Activated T-helper 1 cell treated with anti-CD3 and anti-CD28 coated beads, Interleukin-12 subunit alpha, Interleukin-12 subunit beta, Interleukin-2, Interleukin-4 antibody, amounts not matched to agents 30 ng/mL and 10 ng/mL and 1 ng/mL, durations not matched to agents 14 hours and 24 hours and 36 hours (primary cell): ENCODE data around the gene GPC2. TPM values are rescaled to one million over a fixed set of nuclear protein-coding genes. Genes with fewer than 3 reads are reported as not detected.
"Not testable (repeated sequence)": the region's sequence is repeated elsewhere in the genome, so short reads cannot be mapped to it uniquely, and the experiment has no call there.

Experiments used
- DNase-seq: peaks from one replicate; pipeline ENCODE4 v3.0.0; 2021; ENCODE audit warnings: low spot score
- H3K27ac Mint-ChIP-seq: one replicate; pipeline ENCODE4 v1.8.0; 2021; ENCODE audit warnings: mild to moderate bottlenecking, mixed read lengths
- H3K27me3 Mint-ChIP-seq: one replicate; pipeline ENCODE4 v1.8.0; 2022; ENCODE audit warnings: mild to moderate bottlenecking, moderate library complexity, mixed read lengths; ENCODE audit not compliant: insufficient read depth
- H3K36me3 Mint-ChIP-seq: one replicate; pipeline ENCODE4 v1.8.0; 2021; ENCODE audit warnings: low read depth, mixed read lengths
- H3K4me1 Mint-ChIP-seq: one replicate; pipeline ENCODE4 v1.8.0; 2021; ENCODE audit warnings: low read depth, mixed read lengths
- H3K4me3 Mint-ChIP-seq: one replicate; pipeline ENCODE4 v1.8.0; 2021; ENCODE audit warnings: mild to moderate bottlenecking, moderate library complexity, mixed read lengths
- H3K9me3 Mint-ChIP-seq: one replicate; pipeline ENCODE4 v1.8.0; 2021; ENCODE audit warnings: mixed read lengths
- intact Hi-C: fragments of 100-400 bp; cut with micrococcal nuclease; formaldehyde crosslinking; loops from one replicate; pipeline ENCODE4 v1.15.1; 2024
- total RNA-seq: library from RNA; stranded (reverse); gene quantifications from 2 replicates; pipeline ENCODE4 v1.2.3, GENCODE V29; 2022

Gene GPC2
- total RNA-seq, 1 donor from 2014 or later, result 4.8 TPM

- H3K27ac Mint-ChIP-seq, result no peak overlapping the region
- intact Hi-C loops, result no loop called here
- no peak overlapping the region for H3K4me3 Mint-ChIP-seq
- H3K36me3 Mint-ChIP-seq, result peaks cover 2% of the 10 kb centered on the region
- DNase-seq, result no peak
- peaks cover 29% of the 10 kb centered on the region for H3K4me1 Mint-ChIP-seq
- no peaks in the 10 kb centered on the region for H3K27me3 Mint-ChIP-seq
- no peaks in the 10 kb centered on the region for H3K9me3 Mint-ChIP-seq
Measured at GRCh38 chr7:100192969-100193368, 15.8 kb upstream of the GPC2 start.

- intact Hi-C loops, DNase-seq, H3K36me3 Mint-ChIP-seq, H3K4me3 Mint-ChIP-seq, H3K27me3 Mint-ChIP-seq, H3K9me3 Mint-ChIP-seq, H3K27ac Mint-ChIP-seq: not testable (repeated sequence)
- H3K4me1 Mint-ChIP-seq, result peaks cover 29% of the 10 kb centered on the region
Measured at GRCh38 chr7:100192281-100192862, 15.2 kb upstream of the GPC2 start.

- Mint-ChIP-seq H3K4me1 (peaks cover 29% of the 10 kb centered on the region), H3K4me3 (no peak overlapping the region), H3K36me3 (peaks cover 2% of the 10 kb centered on the region), H3K27ac (no peak overlapping the region), H3K9me3 (no peaks in the 10 kb centered on the region), H3K27me3 (no peaks in the 10 kb centered on the region)
- no peak for DNase-seq
- intact Hi-C loops, result loop anchor here (2.0 kb wide), 1 partner anchor 17 kb away; no protein-coding TSS in a partner anchor
Measured at GRCh38 chr7:100191775-100192174, 14.6 kb upstream of the GPC2 start.

- Mint-ChIP-seq H3K4me1 (peaks cover 29% of the 10 kb centered on the region), H3K27me3 (no peaks in the 10 kb centered on the region), H3K4me3 (no peak overlapping the region), H3K36me3 (peaks cover 5% of the 10 kb centered on the region), H3K27ac (peak overlapping the region; percentile 8), H3K9me3 (no peaks in the 10 kb centered on the region)
- DNase-seq, result no peak
- intact Hi-C loops, result loop anchor here (1.0 to 2.0 kb wide), 2 partner anchors 19 to 27 kb away; no protein-coding TSS in a partner anchor
Measured at GRCh38 chr7:100190048-100190711, 13.0 kb upstream of the GPC2 start.

- no peak overlapping the region for H3K27ac Mint-ChIP-seq
- no peaks in the 10 kb centered on the region for H3K27me3 Mint-ChIP-seq
- no peaks in the 10 kb centered on the region for H3K9me3 Mint-ChIP-seq
- peaks cover 29% of the 10 kb centered on the region for H3K4me1 Mint-ChIP-seq
- H3K4me3 Mint-ChIP-seq, result no peak overlapping the region
- intact Hi-C loops, result no loop called here
- no peak for DNase-seq
- peaks cover 5% of the 10 kb centered on the region for H3K36me3 Mint-ChIP-seq
Measured at GRCh38 chr7:100189061-100189460, 11.9 kb upstream of the GPC2 start.

GRCh38 chr7:100185726-100186125 lies 8.5 kb upstream of the GPC2 start:
- intact Hi-C loops, result no loop called here
- peaks cover 7% of the 10 kb centered on the region for H3K36me3 Mint-ChIP-seq
- DNase-seq, result no peak
- H3K27ac Mint-ChIP-seq, result no peak overlapping the region
- no peaks in the 10 kb centered on the region for H3K27me3 Mint-ChIP-seq
- peaks cover 39% of the 10 kb centered on the region for H3K4me1 Mint-ChIP-seq
- no peak overlapping the region for H3K4me3 Mint-ChIP-seq
- H3K9me3 Mint-ChIP-seq, result no peaks in the 10 kb centered on the region

- intact Hi-C loops, H3K27ac Mint-ChIP-seq, H3K36me3 Mint-ChIP-seq, H3K27me3 Mint-ChIP-seq, DNase-seq, H3K4me3 Mint-ChIP-seq, H3K9me3 Mint-ChIP-seq: not testable (repeated sequence)
- H3K4me1 Mint-ChIP-seq, result peaks cover 32% of the 10 kb centered on the region
Measured at GRCh38 chr7:100183090-100183489, 5.9 kb upstream of the GPC2 start.

GRCh38 chr7:100182616-100183015 lies 5.4 kb upstream of the GPC2 start:
- Mint-ChIP-seq H3K4me1 (peaks cover 32% of the 10 kb centered on the region), H3K27ac (peak overlapping the region; percentile 32)
- H3K27me3 Mint-ChIP-seq, DNase-seq, H3K36me3 Mint-ChIP-seq, intact Hi-C loops, H3K9me3 Mint-ChIP-seq, H3K4me3 Mint-ChIP-seq: not testable (repeated sequence)

GRCh38 chr7:100180084-100180483 lies 2.9 kb upstream of the GPC2 start:
- H3K4me3 Mint-ChIP-seq, result peak overlapping the region; percentile 31
- H3K9me3 Mint-ChIP-seq, H3K36me3 Mint-ChIP-seq, DNase-seq, H3K27me3 Mint-ChIP-seq: not testable (repeated sequence)
- intact Hi-C loops, result loop anchor here (1.0 kb wide), 1 partner anchor 31 kb away; no protein-coding TSS in a partner anchor
- peaks cover 46% of the 10 kb centered on the region for H3K4me1 Mint-ChIP-seq
- peak overlapping the region; percentile 69 for H3K27ac Mint-ChIP-seq

GRCh38 chr7:100176096-100177044 lies 811 bp downstream of the GPC2 start:
- Mint-ChIP-seq H3K4me3 (peak overlapping the region; percentile 82), H3K36me3 (peaks cover 2% of the 10 kb centered on the region), H3K27me3 (peaks cover 19% of the 10 kb centered on the region), H3K4me1 (peaks cover 41% of the 10 kb centered on the region), H3K27ac (no peak overlapping the region), H3K9me3 (no peaks in the 10 kb centered on the region)
- intact Hi-C loops, result loop anchor here (1.0 kb wide), 7 partner anchors 8 to 253 kb away; partner anchors contain the start of genes GAL3ST4, LAMTOR4, MEPCE and TRAPPC14
- DNase-seq, result no peak

GRCh38 chr7:100175296-100175935 lies 1.8 kb downstream of the GPC2 start:
- Mint-ChIP-seq H3K36me3 (peaks cover 2% of the 10 kb centered on the region), H3K27ac (no peak overlapping the region), H3K4me1 (peaks cover 37% of the 10 kb centered on the region), H3K9me3 (no peaks in the 10 kb centered on the region), H3K27me3 (peaks cover 25% of the 10 kb centered on the region), H3K4me3 (peak overlapping the region; percentile 71)
- no peak for DNase-seq
- intact Hi-C loops, result no loop called here

GRCh38 chr7:100174582-100174981 lies 2.6 kb downstream of the GPC2 start:
- peaks cover 40% of the 10 kb centered on the region for H3K4me1 Mint-ChIP-seq

More at GRCh38 chr7:100174582-100174981, 2.6 kb downstream of the GPC2 start:
- peaks cover 2% of the 10 kb centered on the region for H3K36me3 Mint-ChIP-seq
- no peaks in the 10 kb centered on the region for H3K9me3 Mint-ChIP-seq
- H3K4me3 Mint-ChIP-seq, result no peak overlapping the region
- intact Hi-C loops, result no loop called here
- DNase-seq, result no peak
- no peak overlapping the region for H3K27ac Mint-ChIP-seq
- peaks cover 27% of the 10 kb centered on the region for H3K27me3 Mint-ChIP-seq
